GM12878 (cell line): ENCODE data around the gene TESK1. TPM values are rescaled to one million over a fixed set of nuclear protein-coding genes. Genes with fewer than 3 reads are reported as not detected.

Experiments
- ATAC-seq: fragments of 200-7000 bp; cut with Tn5 transposase; 3 replicates; pipeline ENCODE4 v1.9.1; 2020; ENCODE audit warnings: mild to moderate bottlenecking, moderate library complexity
- BruUV-seq: library from RNA; stranded (reverse); fragments of 400-500 nt; replicated peaks from 2 replicates; lab custom pipeline; 2021; lab: Mats Ljungman, UMichigan
- CTCF ChIA-PET: fragments of 300-600 bp; sonication (Branson Sonifier 250); formaldehyde crosslinking; extraction: SDS; loops from one replicate; lab custom pipeline; 2021; ENCODE audit warnings: inconsistent platforms; lab: Yijun Ruan, JAX
- POLR2A ChIA-PET: fragments of 350-600 bp; formaldehyde crosslinking; extraction: SDS; loops from one replicate; lab custom pipeline; 2021; ENCODE audit warnings: inconsistent platforms; lab: Charles Lee
- RAD21 ChIA-PET: fragments of 300-600 bp; sonication (Branson Sonifier 250); formaldehyde crosslinking; loops from one replicate; lab custom pipeline; 2023; ENCODE audit warnings: antibody characterized with exemption; ENCODE audit not compliant: unreplicated experiment; lab: Charles Lee
- SMC1A ChIA-PET: fragments of 300-600 bp; sonication (Branson Sonifier 250); formaldehyde crosslinking; loops from one replicate; lab custom pipeline; 2023; ENCODE audit not compliant: unreplicated experiment, uncharacterized antibody; lab: Charles Lee
- DNase-seq: peaks from one replicate; pipeline ENCODE4 v3.0.0-alpha.2; 2011; ENCODE audit warnings: low read depth, low spot score
- FAIRE-seq: peaks from 3 replicates; lab custom pipeline; 2011; peaks lifted over from hg19 to GRCh38; lab: Jason Lieb, UNC
- H2AFZ ChIP-seq: 2 replicates; pipeline ENCODE4 v1.6.0; 2011; ENCODE audit warnings: low read depth, low read length, control low read depth; ENCODE audit not compliant: control insufficient read depth
- H3K27ac ChIP-seq: 2 replicates; pipeline ENCODE4 v1.5.1; 2011; ENCODE audit warnings: control low read depth; ENCODE audit not compliant: control insufficient read depth, insufficient read depth
- H3K27me3 ChIP-seq, 2 experiments: replicated peaks in 1 of 2; 2 replicates each; pipeline versions ENCODE4 v1.6.0 to v1.6.1; 2011; ENCODE audit warnings: low read length in 1 of 2; ENCODE audit not compliant: control insufficient read depth in 2 of 2, insufficient read depth in 2 of 2
- H3K36me3 ChIP-seq, 2 experiments: 2 replicates each; pipeline ENCODE4 v1.5.1; 2011; ENCODE audit warnings: low read length in 1 of 2; ENCODE audit not compliant: control insufficient read depth in 2 of 2, insufficient read depth in 2 of 2
- H3K4me1 ChIP-seq: 2 replicates; pipeline ENCODE4 v1.6.1; 2011; ENCODE audit warnings: mild to moderate bottlenecking, low read length, moderate library complexity, mixed read lengths; ENCODE audit not compliant: control insufficient read depth, insufficient read depth
- H3K4me2 ChIP-seq: 2 replicates; pipeline ENCODE4 v1.6.0; 2011; ENCODE audit warnings: control low read depth; ENCODE audit not compliant: control insufficient read depth, insufficient read depth
- H3K4me3 ChIP-seq: fragments of 200-600 bp; sonication (generic); 2 replicates; pipeline ENCODE4 v1.5.1; 2016
- H3K79me2 ChIP-seq: 2 replicates; pipeline ENCODE4 v1.6.0; 2011; ENCODE audit warnings: low read length; ENCODE audit not compliant: control insufficient read depth, insufficient read depth
- H3K9ac ChIP-seq: 2 replicates; pipeline ENCODE4 v1.8.0; 2011; ENCODE audit warnings: low read length, control low read depth, mixed read lengths; ENCODE audit not compliant: control insufficient read depth, insufficient read depth
- H3K9me3 ChIP-seq: replicated peaks from 3 replicates; pipeline ENCODE4 v1.5.1; 2011; ENCODE audit warnings: mild to moderate bottlenecking, low read length; ENCODE audit not compliant: control insufficient read depth, insufficient read depth
- H4K20me1 ChIP-seq: 2 replicates; pipeline ENCODE4 v1.6.0; 2011; ENCODE audit not compliant: control insufficient read depth, insufficient read depth
- BRCA1 ChIP-seq: IDR thresholded peaks from 2 replicates; pipeline ENCODE4 v1.6.1; 2011; ENCODE audit warnings: low read depth, low read length, improper control_type of control experiment
- FOS ChIP-seq: IDR thresholded peaks from 3 replicates; pipeline ENCODE4 v1.6.1; 2011; ENCODE audit warnings: borderline replicate concordance; ENCODE audit not compliant: insufficient read length; ENCODE audit errors: extremely low read depth
- IKZF2 ChIP-seq, 2 experiments: fragments of 450-650 bp; IDR thresholded peaks; 2 replicates each; pipeline ENCODE4 v1.6.1; 2017; ENCODE audit warnings: mild to moderate bottlenecking in 2 of 2, moderate library complexity in 2 of 2
- MXI1 ChIP-seq: fragments of 150-350 bp; IDR thresholded peaks from 2 replicates; pipeline ENCODE4 v1.6.1; 2011; ENCODE audit warnings: low read depth, mild to moderate bottlenecking, inconsistent platforms, low read length, improper control_type of control experiment
- RAD51 ChIP-seq: fragments of 450-650 bp; IDR thresholded peaks from 2 replicates; pipeline ENCODE4 v1.6.1; 2016; ENCODE audit warnings: moderate library complexity, mild to moderate bottlenecking, inconsistent platforms
- RUNX3 ChIP-seq: IDR thresholded peaks from 2 replicates; pipeline ENCODE4 v1.6.1; 2012; ENCODE audit warnings: low read length, inconsistent platforms
- SMC3 ChIP-seq: IDR thresholded peaks from 2 replicates; pipeline ENCODE4 v1.6.1; 2011; ENCODE audit warnings: low read length, improper control_type of control experiment, borderline replicate concordance
- WGBS: methylation state at CpG from one replicate; pipeline ENCODE4 v1.1.6; 2016; ENCODE audit warnings: low lambda C conversion rate; ENCODE audit not compliant: insufficient replicate concordance, insufficient coverage; ENCODE audit errors: missing lambda C conversion rate; 5-methylcytosine and 5-hydroxymethylcytosine counted together
- in situ Hi-C: fragments of 300-500 bp; cut with MboI; formaldehyde crosslinking; loops from 9 replicates; pipeline ENCODE4 v1.14.3; 2018; ENCODE audit warnings: mixed read lengths
- intact Hi-C: fragments of 100-400 bp; cut with micrococcal nuclease; formaldehyde crosslinking; loops from one replicate; pipeline ENCODE4 v1.14.2; 2022; ENCODE audit not compliant: unreplicated experiment
- polyA plus RNA-seq, 11 experiments: library from polyadenylated mRNA; depleted of rRNA in 4 of 11; unstranded in 6 of 11; stranded (reverse) in 5 of 11; fragments of >200 nt; fragmentation: Nextera tagmentation in 4 of 11; fragmentation: Illumina TruSeq in 1 of 11; extraction: Ambion mirVana in 4 of 11; extraction: Trizol in 1 of 11; gene quantifications; 1 replicate in 1 of 11; 2 replicates in 10 of 11; pipeline versions ENCODE4 v1.2.1 to v1.2.3, GENCODE V29; 2011 to 2016; ENCODE audit warnings: inconsistent platforms in 2 of 11, missing spikeins in 2 of 11, low read depth in 1 of 11
- total RNA-seq, 4 experiments: library from RNA; depleted of rRNA in 3 of 4; stranded (reverse); fragments of >200 nt in 3 of 4; fragmentation: Illumina TruSeq in 1 of 4; extraction: Trizol in 1 of 4; gene quantifications; 2 replicates each; pipeline versions ENCODE4 v1.2.1 to v1.2.3, GENCODE V29; 2013 to 2021
- TF ChIP-seq, protein P1 (sequence below): fragments of 450-650 bp; formaldehyde crosslinking; IDR thresholded peaks from 2 replicates; pipeline ENCODE4 v1.5.0; 2022; ENCODE audit warnings: mild to moderate bottlenecking, missing genetic modification characterization

The TESK1 gene
- total and polyA plus RNA-seq, 10 of the 15 experiments (the other 5 are each of a cell fraction or from before 2014, with no cell fraction given), result 0.16 to 19.5 (median 7.9) TPM; not detected in 1

- TF ChIP-seq MXI1 (no peak), IKZF2 (IDR thresholded peaks at IDR 0.05) (no peak), RUNX3 (no peak), BRCA1 (no peak), RAD51 (no peak), SMC3 (no peak), FOS (no peak)
- TF ChIP-seq, protein P1, sequence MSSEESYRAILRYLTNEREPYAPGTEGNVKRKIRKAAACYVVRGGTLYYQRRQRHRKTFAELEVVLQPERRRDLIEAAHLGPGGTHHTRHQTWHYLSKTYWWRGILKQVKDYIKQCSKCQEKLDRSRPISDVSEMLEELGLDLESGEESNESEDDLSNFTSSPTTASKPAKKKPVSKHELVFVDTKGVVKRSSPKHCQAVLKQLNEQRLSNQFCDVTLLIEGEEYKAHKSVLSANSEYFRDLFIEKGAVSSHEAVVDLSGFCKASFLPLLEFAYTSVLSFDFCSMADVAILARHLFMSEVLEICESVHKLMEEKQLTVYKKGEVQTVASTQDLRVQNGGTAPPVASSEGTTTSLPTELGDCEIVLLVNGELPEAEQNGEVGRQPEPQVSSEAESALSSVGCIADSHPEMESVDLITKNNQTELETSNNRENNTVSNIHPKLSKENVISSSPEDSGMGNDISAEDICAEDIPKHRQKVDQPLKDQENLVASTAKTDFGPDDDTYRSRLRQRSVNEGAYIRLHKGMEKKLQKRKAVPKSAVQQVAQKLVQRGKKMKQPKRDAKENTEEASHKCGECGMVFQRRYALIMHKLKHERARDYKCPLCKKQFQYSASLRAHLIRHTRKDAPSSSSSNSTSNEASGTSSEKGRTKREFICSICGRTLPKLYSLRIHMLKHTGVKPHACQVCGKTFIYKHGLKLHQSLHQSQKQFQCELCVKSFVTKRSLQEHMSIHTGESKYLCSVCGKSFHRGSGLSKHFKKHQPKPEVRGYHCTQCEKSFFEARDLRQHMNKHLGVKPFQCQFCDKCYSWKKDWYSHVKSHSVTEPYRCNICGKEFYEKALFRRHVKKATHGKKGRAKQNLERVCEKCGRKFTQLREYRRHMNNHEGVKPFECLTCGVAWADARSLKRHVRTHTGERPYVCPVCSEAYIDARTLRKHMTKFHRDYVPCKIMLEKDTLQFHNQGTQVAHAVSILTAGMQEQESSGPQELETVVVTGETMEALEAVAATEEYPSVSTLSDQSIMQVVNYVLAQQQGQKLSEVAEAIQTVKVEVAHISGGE (CRISPR knock-in tag), result no peak
- no peak overlapping the region for H2AFZ ChIP-seq
- RAD21 ChIA-PET, result interaction anchor here (0.9 to 3.5 kb wide), 7 partner anchors 9 to 121 kb away, joined by 3 to 57 read pairs (median 5); partner anchors contain the start of genes CCDC107, RMRP and SIT1
Observed at GRCh38 chr9:35606138-35606504, 1.1 kb downstream of the TESK1 start.

More at GRCh38 chr9:35606138-35606504, 1.1 kb downstream of the TESK1 start:
- intact Hi-C loops (loop anchor here (10.0 kb wide), 2 partner anchors 209 to 491 kb away; partner anchors contain the start of genes ATOSB, HINT2 and SPAG8), in situ Hi-C loops (loop anchor here (5.0 kb wide), 1 partner anchor 121 kb away; no protein-coding TSS in a partner anchor)
- SMC1A ChIA-PET, result interaction anchor here (0.8 to 3.3 kb wide), 5 partner anchors 10 to 54 kb away, joined by 3 to 34 read pairs (median 4); partner anchors contain the start of genes CCDC107, CD72 and RMRP
- no TSS peak for BruUV-seq
- WGBS, result 18% methylated on average over 5 of the region's 5 CpGs
- H3K9me3 ChIP-seq, result no peaks in the 10 kb centered on the region; the same call in 2 of the 3 replicates
- H3K79me2 ChIP-seq, result no peaks in the 10 kb centered on the region; the same call in 1 of the 2 replicates
- peak overlapping the region; percentile 79 for H3K4me2 ChIP-seq
- H3K4me3 ChIP-seq, result peak overlapping the region; percentile 81
- no peaks in the 10 kb centered on the region for H4K20me1 ChIP-seq
- no peak overlapping the region for H3K27ac ChIP-seq
- POLR2A ChIA-PET, result interaction anchor here (0.6 to 3.1 kb wide), 7 partner anchors 11 to 122 kb away, joined by 3 to 18 read pairs (median 4); partner anchors contain the start of genes CCDC107, CD72 and RMRP
- FAIRE-seq (no peak), DNase-seq (no peak), ATAC-seq (no peak)
- CTCF ChIA-PET, result interaction anchor here (0.8 to 3.1 kb wide), 7 partner anchors 10 to 121 kb away, joined by 3 to 53 read pairs (median 5); partner anchors contain the start of genes CCDC107 and RMRP
- H3K36me3 ChIP-seq, result no peaks in the 10 kb centered on the region; a peak in 1 of 4 replicates
- no peaks in the 10 kb centered on the region for H3K27me3 ChIP-seq
- peaks cover 8% of the 10 kb centered on the region for H3K4me1 ChIP-seq
- H3K9ac ChIP-seq, result peak overlapping the region; percentile 55; the same call in 1 of the 2 replicates
